VCaP (cell line): Measurements from ENCODE around the gene SNRNP200.

Source experiments
- H3K27ac ChIP-seq: fragments of 450-650 bp; 2 replicates; pipeline ENCODE4 v1.5.1; 2017
- TF ChIP-seq, protein P1 (sequence below): fragments of 450-650 bp; conservative IDR thresholded peaks from 2 replicates; pipeline ENCODE4 v1.5.1; 2017; ENCODE audit warnings: mild to moderate bottlenecking, moderate library complexity

The SNRNP200 gene

GRCh38 chr2:96267159-96267971, 38.0 kb downstream of the SNRNP200 start:
- TF ChIP-seq, protein P1, sequence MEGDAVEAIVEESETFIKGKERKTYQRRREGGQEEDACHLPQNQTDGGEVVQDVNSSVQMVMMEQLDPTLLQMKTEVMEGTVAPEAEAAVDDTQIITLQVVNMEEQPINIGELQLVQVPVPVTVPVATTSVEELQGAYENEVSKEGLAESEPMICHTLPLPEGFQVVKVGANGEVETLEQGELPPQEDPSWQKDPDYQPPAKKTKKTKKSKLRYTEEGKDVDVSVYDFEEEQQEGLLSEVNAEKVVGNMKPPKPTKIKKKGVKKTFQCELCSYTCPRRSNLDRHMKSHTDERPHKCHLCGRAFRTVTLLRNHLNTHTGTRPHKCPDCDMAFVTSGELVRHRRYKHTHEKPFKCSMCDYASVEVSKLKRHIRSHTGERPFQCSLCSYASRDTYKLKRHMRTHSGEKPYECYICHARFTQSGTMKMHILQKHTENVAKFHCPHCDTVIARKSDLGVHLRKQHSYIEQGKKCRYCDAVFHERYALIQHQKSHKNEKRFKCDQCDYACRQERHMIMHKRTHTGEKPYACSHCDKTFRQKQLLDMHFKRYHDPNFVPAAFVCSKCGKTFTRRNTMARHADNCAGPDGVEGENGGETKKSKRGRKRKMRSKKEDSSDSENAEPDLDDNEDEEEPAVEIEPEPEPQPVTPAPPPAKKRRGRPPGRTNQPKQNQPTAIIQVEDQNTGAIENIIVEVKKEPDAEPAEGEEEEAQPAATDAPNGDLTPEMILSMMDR: peak; percentile 40
- H3K27ac ChIP-seq: peak overlapping the region; percentile 89

DNA sequence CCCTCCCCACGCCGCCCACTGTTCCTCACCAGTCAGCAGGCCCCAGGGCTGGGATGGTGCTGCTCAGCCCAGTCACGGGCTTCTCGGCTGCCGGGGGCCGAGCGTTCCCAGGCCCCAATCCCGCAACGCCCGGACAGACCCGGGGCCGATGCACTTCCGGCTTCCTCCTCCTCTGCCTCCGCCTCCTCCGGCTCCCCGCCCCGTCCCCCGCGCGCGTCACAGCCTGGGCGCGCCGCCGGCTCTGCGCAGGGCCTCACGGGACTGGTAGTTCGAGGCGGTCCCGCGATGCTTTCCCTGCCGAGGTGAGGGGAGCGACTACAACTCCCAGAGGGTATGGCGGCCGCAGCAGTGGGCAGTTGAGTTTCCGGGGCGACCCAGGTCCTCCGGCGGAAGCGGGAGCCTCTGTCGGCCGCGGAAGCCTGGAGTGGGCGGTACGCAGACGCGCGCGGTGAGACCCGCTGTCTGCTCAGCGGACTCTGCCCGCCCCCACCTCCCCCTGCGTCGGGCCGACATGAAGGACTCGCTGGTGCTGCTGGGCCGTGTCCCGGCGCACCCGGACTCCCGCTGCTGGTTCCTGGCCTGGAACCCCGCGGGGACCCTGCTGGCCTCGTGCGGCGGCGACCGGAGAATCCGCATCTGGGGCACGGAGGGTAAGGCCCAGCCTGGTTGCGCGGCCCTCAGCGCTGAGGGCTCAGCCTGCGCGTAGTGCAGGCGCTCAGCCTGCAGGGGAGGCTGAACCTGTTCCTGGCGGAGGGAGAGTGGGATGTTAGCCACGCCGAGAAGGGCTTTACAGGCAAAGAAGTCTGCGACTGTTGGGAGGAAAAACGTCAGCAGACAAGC, 39.3 kb downstream of the SNRNP200 start, which contains the start of the genes CIAO1 and TMEM127:
Gene CIAO1, plus strand, starts transcription at position 386 of the 840 bp plus-strand sequence. Its CDS starts 126 bp downstream, at position 512.
Gene TMEM127, minus strand, starts transcription at position 158 of the 840 bp plus-strand sequence. CDS start 616 bp downstream, outside the sequence.
- H3K27ac ChIP-seq: peak within 1 kb of the TSS; percentile 89
- TF ChIP-seq, protein P1: peak; percentile 45

GRCh38 chr2:96265349-96265839, 40.0 kb downstream of the SNRNP200 start:
- TF ChIP-seq, protein P1: no peak
- H3K27ac ChIP-seq: peak overlapping the region; percentile 89

- TF ChIP-seq, protein P1: peak; percentile 34
- peak overlapping the region; percentile 89 for H3K27ac ChIP-seq
These were observed 40.5 kb downstream of the SNRNP200 start for GRCh38 chr2:96264656-96265348.

DNA sequence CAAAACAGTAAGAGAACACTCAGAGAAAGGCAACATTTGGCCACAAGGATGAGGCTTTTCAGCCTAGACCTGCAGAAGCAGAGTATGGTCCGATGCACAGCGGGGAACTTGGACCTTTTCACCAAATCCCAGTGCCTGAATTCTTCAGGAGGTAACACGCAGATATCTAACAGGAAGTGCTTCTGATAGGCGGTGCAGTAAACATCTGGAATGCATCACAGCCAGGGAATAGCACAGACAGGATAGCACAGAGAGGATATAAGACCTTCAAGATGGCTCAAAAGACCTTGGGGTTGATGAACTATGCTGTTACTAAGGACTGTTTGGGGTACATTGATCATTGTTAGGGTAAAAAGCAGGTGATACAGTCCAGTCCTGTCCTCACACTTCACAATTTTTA, 41.3 kb downstream of the SNRNP200 start:
- TF ChIP-seq, protein P1: no peak
- H3K27ac ChIP-seq: no peak overlapping the region

GRCh38 chr2:96262306-96262705, 43.0 kb downstream of the SNRNP200 start:
- H3K27ac ChIP-seq: no peak overlapping the region
- TF ChIP-seq, protein P1: no peak
